ENCODE measurements around the gene ANKRD26.

DNA sequence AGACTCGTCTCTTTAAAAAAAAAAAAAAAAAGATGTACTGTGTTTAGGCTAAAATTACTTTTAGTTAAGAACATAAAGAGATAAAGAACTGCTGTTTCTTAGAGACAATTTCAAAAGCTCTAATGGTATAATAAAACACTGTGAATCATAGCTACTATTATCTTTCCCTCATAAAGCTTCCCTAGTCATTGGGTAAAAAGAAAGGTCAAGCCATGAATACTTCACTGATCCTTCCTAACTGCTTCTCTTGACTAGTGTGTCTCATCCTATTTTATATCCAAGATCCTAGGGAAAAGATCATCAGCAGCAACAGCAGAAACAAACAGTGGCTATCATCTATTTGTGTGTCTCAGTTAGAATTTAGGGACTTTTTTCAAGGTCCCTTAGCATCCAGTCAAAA lies 43.4 kb upstream of the ANKRD26 start:
- TF ChIP-seq, protein P1, sequence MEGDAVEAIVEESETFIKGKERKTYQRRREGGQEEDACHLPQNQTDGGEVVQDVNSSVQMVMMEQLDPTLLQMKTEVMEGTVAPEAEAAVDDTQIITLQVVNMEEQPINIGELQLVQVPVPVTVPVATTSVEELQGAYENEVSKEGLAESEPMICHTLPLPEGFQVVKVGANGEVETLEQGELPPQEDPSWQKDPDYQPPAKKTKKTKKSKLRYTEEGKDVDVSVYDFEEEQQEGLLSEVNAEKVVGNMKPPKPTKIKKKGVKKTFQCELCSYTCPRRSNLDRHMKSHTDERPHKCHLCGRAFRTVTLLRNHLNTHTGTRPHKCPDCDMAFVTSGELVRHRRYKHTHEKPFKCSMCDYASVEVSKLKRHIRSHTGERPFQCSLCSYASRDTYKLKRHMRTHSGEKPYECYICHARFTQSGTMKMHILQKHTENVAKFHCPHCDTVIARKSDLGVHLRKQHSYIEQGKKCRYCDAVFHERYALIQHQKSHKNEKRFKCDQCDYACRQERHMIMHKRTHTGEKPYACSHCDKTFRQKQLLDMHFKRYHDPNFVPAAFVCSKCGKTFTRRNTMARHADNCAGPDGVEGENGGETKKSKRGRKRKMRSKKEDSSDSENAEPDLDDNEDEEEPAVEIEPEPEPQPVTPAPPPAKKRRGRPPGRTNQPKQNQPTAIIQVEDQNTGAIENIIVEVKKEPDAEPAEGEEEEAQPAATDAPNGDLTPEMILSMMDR (IDR thresholded peaks at IDR 0.05) = no peak
- no peak for TF ChIP-seq POLR2A (IDR thresholded peaks at IDR 0.05)
